CD8-positive, alpha-beta memory T cell (primary cell): ENCODE measurements around the gene CCDC6. TPM values are rescaled to one million over a fixed set of nuclear protein-coding genes. Genes with fewer than 3 reads are reported as not detected.

ENCODE experiments used
- CTCF ChIA-PET: fragments of 350-600 bp; sonication (Branson Sonifier 250); formaldehyde crosslinking; loops from one replicate; lab custom pipeline; 2021; ENCODE audit warnings: antibody characterized with exemption; lab: Charles Lee
- POLR2A ChIA-PET: fragments of 350-600 bp; sonication (Branson Sonifier 250); formaldehyde crosslinking; loops from one replicate; lab custom pipeline; 2021; ENCODE audit warnings: antibody characterized with exemption; lab: Charles Lee
- DNase-seq, 5 donors: peaks; one replicate each; pipeline versions ENCODE4 v3.0.0 to v3.0.0-alpha.2; 2020 to 2022; ENCODE audit warnings: mixed read lengths in 1 of 5
- H3K27ac ChIP-seq: one replicate; pipeline ENCODE4 v1.7.0; 2013; ENCODE audit warnings: low read depth, mild to moderate bottlenecking, low read length, moderate library complexity
- H3K27me3 ChIP-seq: 2 replicates; pipeline ENCODE4 v1.7.0; 2013; ENCODE audit warnings: low read length, mild to moderate bottlenecking; ENCODE audit not compliant: insufficient read depth, poor library complexity, severe bottlenecking
- H3K36me3 ChIP-seq: 2 replicates; pipeline ENCODE4 v1.7.0; 2013; ENCODE audit warnings: mild to moderate bottlenecking, low read length, moderate library complexity; ENCODE audit not compliant: insufficient read depth
- H3K4me1 ChIP-seq: 2 replicates; pipeline ENCODE4 v1.7.0; 2013; ENCODE audit warnings: mild to moderate bottlenecking, low read length, moderate library complexity; ENCODE audit not compliant: insufficient read depth
- H3K4me3 ChIP-seq: 2 replicates; pipeline ENCODE4 v1.7.0; 2013; ENCODE audit warnings: mild to moderate bottlenecking, low read length
- H3K9me3 ChIP-seq: 2 replicates; pipeline ENCODE4 v1.7.0; 2013; ENCODE audit warnings: mild to moderate bottlenecking, low read length
- H3K27ac Mint-ChIP-seq, 8 donors: one replicate each; pipeline ENCODE4 v1.8.0; 2020 to 2021; ENCODE audit warnings: mixed read lengths in 8 of 8, mild to moderate bottlenecking in 6 of 8, inconsistent platforms in 3 of 8, moderate library complexity in 3 of 8
- H3K27me3 Mint-ChIP-seq, 2 donors: one replicate each; pipeline ENCODE4 v1.8.0; 2020 to 2021; ENCODE audit warnings: mixed read lengths in 2 of 2, mild to moderate bottlenecking in 1 of 2, moderate library complexity in 1 of 2
- H3K36me3 Mint-ChIP-seq, 3 donors: one replicate each; pipeline ENCODE4 v1.8.0; 2020 to 2021; ENCODE audit warnings: mixed read lengths in 3 of 3, inconsistent platforms in 1 of 3, mild to moderate bottlenecking in 1 of 3
- H3K4me1 Mint-ChIP-seq, 3 donors: one replicate each; pipeline ENCODE4 v1.8.0; 2020 to 2021; ENCODE audit warnings: mixed read lengths in 3 of 3, inconsistent platforms in 1 of 3, mild to moderate bottlenecking in 1 of 3
- H3K4me3 Mint-ChIP-seq, 7 donors: one replicate each; pipeline ENCODE4 v1.8.0; 2020 to 2021; ENCODE audit warnings: mixed read lengths in 7 of 7, mild to moderate bottlenecking in 6 of 7, moderate library complexity in 4 of 7, inconsistent platforms in 2 of 7
- H3K9me3 Mint-ChIP-seq, 5 donors: one replicate each; pipeline ENCODE4 v1.8.0; 2020 to 2022; ENCODE audit warnings: mixed read lengths in 5 of 5, mild to moderate bottlenecking in 3 of 5, moderate library complexity in 2 of 5, inconsistent platforms in 1 of 5
- polyA plus RNA-seq: library from polyadenylated mRNA; unstranded; fragments of 300-500 nt; fragmentation: Illumina TruSeq; gene quantifications from one replicate; pipeline ENCODE4 v1.2.3, GENCODE V29; 2021
- total RNA-seq, 2 experiments: library from RNA; stranded (reverse); gene quantifications; one replicate each; pipeline ENCODE4 v1.2.3, GENCODE V29; 2021

The CCDC6 gene
- total and polyA plus RNA-seq, 3 experiments from 2014 or later = 4.9 to 53.0 (median 52.0) TPM

GRCh38 chr10:59895629-59896116 lies 10.7 kb downstream of the CCDC6 start:
- peaks cover 70 to 91% (median 81%) of the 10 kb centered on the region in 3 donors for H3K4me1 Mint-ChIP-seq
- no peaks in the 10 kb centered on the region for H3K9me3 Mint-ChIP-seq
- Histone ChIP-seq H3K27me3 (no peaks in the 10 kb centered on the region), H3K4me1 (peaks cover 14% of the 10 kb centered on the region), H3K4me3 (no peak overlapping the region), H3K27ac (no peak overlapping the region), H3K36me3 (no peaks in the 10 kb centered on the region), H3K9me3 (no peaks in the 10 kb centered on the region)
- no peaks in the 10 kb centered on the region for H3K27me3 Mint-ChIP-seq
- CTCF ChIA-PET = interaction anchor here (2.6 kb wide), 1 partner anchor 11 kb away, joined by 9 read pairs; the partner anchor contains the start of gene CCDC6
- no peak overlapping the region for H3K27ac Mint-ChIP-seq
- H3K36me3 Mint-ChIP-seq = peaks cover 0 to 11% (median 3%) of the 10 kb centered on the region in 3 donors
- H3K4me3 Mint-ChIP-seq = no peak overlapping the region
- POLR2A ChIA-PET = no interaction called here
- DNase-seq = no peak

GRCh38 chr10:59894114-59894513 lies 12.2 kb downstream of the CCDC6 start:
- DNase-seq = no peak
- peaks cover 0 to 13% (median 4%) of the 10 kb centered on the region in 3 donors for H3K36me3 Mint-ChIP-seq
- Histone ChIP-seq H3K9me3 (no peaks in the 10 kb centered on the region), H3K4me1 (peaks cover 12% of the 10 kb centered on the region), H3K27ac (no peak overlapping the region), H3K27me3 (no peaks in the 10 kb centered on the region), H3K4me3 (no peak overlapping the region), H3K36me3 (no peaks in the 10 kb centered on the region)
- ChIA-PET CTCF (interaction anchor here (2.6 kb wide), 1 partner anchor 12 kb away, joined by 9 read pairs; the partner anchor contains the start of gene CCDC6), POLR2A (no interaction called here)
- no peaks in the 10 kb centered on the region for H3K9me3 Mint-ChIP-seq
- peak overlapping the region in 5 of 8 donors; percentile 19 to 78 (median 54) for H3K27ac Mint-ChIP-seq
- peak overlapping the region in 1 of 7 donors; percentile 39 for H3K4me3 Mint-ChIP-seq
- peaks cover 68 to 89% (median 79%) of the 10 kb centered on the region in 3 donors for H3K4me1 Mint-ChIP-seq
- no peaks in the 10 kb centered on the region for H3K27me3 Mint-ChIP-seq

GRCh38 chr10:59892697-59893096 lies 13.7 kb downstream of the CCDC6 start:
- Histone ChIP-seq H3K27ac (no peak overlapping the region), H3K4me1 (peaks cover 26% of the 10 kb centered on the region), H3K27me3 (no peaks in the 10 kb centered on the region), H3K4me3 (no peak overlapping the region), H3K36me3 (no peaks in the 10 kb centered on the region), H3K9me3 (no peaks in the 10 kb centered on the region)
- CTCF ChIA-PET = interaction anchor here (0.8 kb wide), 1 partner anchor 14 kb away, joined by 3 read pairs; the partner anchor contains the start of gene CCDC6
- Mint-ChIP-seq H3K27ac (peak overlapping the region in 1 of 8 donors; percentile 82), H3K9me3 (no peaks in the 10 kb centered on the region), H3K36me3 (peaks cover 0 to 16% (median 4%) of the 10 kb centered on the region in 3 donors), H3K27me3 (no peaks in the 10 kb centered on the region), H3K4me3 (peak overlapping the region in 1 of 7 donors; percentile 45), H3K4me1 (peaks cover 71 to 90% (median 79%) of the 10 kb centered on the region in 3 donors)
- DNase-seq = no peak
- POLR2A ChIA-PET = interaction anchor here (1.3 kb wide), 1 partner anchor 13 kb away, joined by 4 read pairs; the partner anchor contains the start of gene CCDC6

- CTCF ChIA-PET = interaction anchor here (0.8 kb wide), 1 partner anchor 14 kb away, joined by 3 read pairs; the partner anchor contains the start of gene CCDC6
- H3K9me3 Mint-ChIP-seq = no peaks in the 10 kb centered on the region
- Histone ChIP-seq H3K9me3 (no peaks in the 10 kb centered on the region), H3K4me1 (peaks cover 33% of the 10 kb centered on the region), H3K4me3 (no peak overlapping the region), H3K36me3 (no peaks in the 10 kb centered on the region), H3K27me3 (no peaks in the 10 kb centered on the region), H3K27ac (no peak overlapping the region)
- peaks cover 73 to 93% (median 82%) of the 10 kb centered on the region in 3 donors for H3K4me1 Mint-ChIP-seq
- POLR2A ChIA-PET = interaction anchor here (1.3 kb wide), 1 partner anchor 14 kb away, joined by 4 read pairs; the partner anchor contains the start of gene CCDC6
- no peak overlapping the region for H3K4me3 Mint-ChIP-seq
- H3K36me3 Mint-ChIP-seq = peaks cover 0 to 16% (median 4%) of the 10 kb centered on the region in 3 donors
- DNase-seq = no peak
- H3K27me3 Mint-ChIP-seq = no peaks in the 10 kb centered on the region
- H3K27ac Mint-ChIP-seq = peak overlapping the region in 2 of 8 donors; percentile 53 to 69
Observed at GRCh38 chr10:59891936-59892335, 14.4 kb downstream of the CCDC6 start.

GRCh38 chr10:59891349-59891748 lies 15.0 kb downstream of the CCDC6 start:
- H3K4me3 Mint-ChIP-seq = no peak overlapping the region
- H3K36me3 ChIP-seq = no peaks in the 10 kb centered on the region
- CTCF ChIA-PET = no interaction called here
- H3K4me3 ChIP-seq = no peak overlapping the region
- H3K27me3 Mint-ChIP-seq = no peaks in the 10 kb centered on the region
- H3K9me3 ChIP-seq = no peaks in the 10 kb centered on the region
- H3K36me3 Mint-ChIP-seq = peaks cover 0 to 16% (median 4%) of the 10 kb centered on the region in 3 donors
- peaks cover 39% of the 10 kb centered on the region for H3K4me1 ChIP-seq
- no peaks in the 10 kb centered on the region for H3K27me3 ChIP-seq
- H3K4me1 Mint-ChIP-seq = peaks cover 74 to 93% (median 84%) of the 10 kb centered on the region in 3 donors
- no peak overlapping the region for H3K27ac ChIP-seq
- POLR2A ChIA-PET = no interaction called here
- peak overlapping the region in 4 of 8 donors; percentile 9 to 58 (median 28) for H3K27ac Mint-ChIP-seq
- no peak for DNase-seq
- no peaks in the 10 kb centered on the region for H3K9me3 Mint-ChIP-seq

GRCh38 chr10:59888781-59889435 lies 17.4 kb downstream of the CCDC6 start:
- ChIA-PET CTCF (interaction anchor here (1.1 to 1.6 kb wide), 3 partner anchors 17 to 57 kb away, joined by 3 to 6 read pairs (median 4); partner anchors contain the start of gene CCDC6), POLR2A (no interaction called here)
- peaks cover 0 to 14% (median 4%) of the 10 kb centered on the region in 3 donors for H3K36me3 Mint-ChIP-seq
- peak overlapping the region in 4 of 8 donors; percentile 22 to 73 (median 57) for H3K27ac Mint-ChIP-seq
- H3K27me3 Mint-ChIP-seq = peaks cover 0 to 1% of the 10 kb centered on the region in 2 donors
- Histone ChIP-seq H3K4me3 (no peak overlapping the region), H3K27ac (no peak overlapping the region), H3K4me1 (peaks cover 55% of the 10 kb centered on the region), H3K27me3 (no peaks in the 10 kb centered on the region), H3K9me3 (no peaks in the 10 kb centered on the region), H3K36me3 (no peaks in the 10 kb centered on the region)
- peaks cover 82 to 95% (median 89%) of the 10 kb centered on the region in 3 donors for H3K4me1 Mint-ChIP-seq
- peak overlapping the region in 1 of 7 donors; percentile 6 for H3K4me3 Mint-ChIP-seq
- H3K9me3 Mint-ChIP-seq = no peaks in the 10 kb centered on the region
- DNase-seq = no peak

GRCh38 chr10:59887972-59888640 lies 18.2 kb downstream of the CCDC6 start:
- Mint-ChIP-seq H3K27ac (peak overlapping the region in 5 of 8 donors; percentile 21 to 73 (median 53)), H3K4me1 (peaks cover 82 to 93% (median 88%) of the 10 kb centered on the region in 3 donors), H3K27me3 (peaks cover 0 to 1% of the 10 kb centered on the region in 2 donors), H3K36me3 (peaks cover 0 to 13% (median 4%) of the 10 kb centered on the region in 3 donors), H3K4me3 (peak overlapping the region in 5 of 7 donors; percentile 16 to 61 (median 43)), H3K9me3 (no peaks in the 10 kb centered on the region)
- no peak overlapping the region for H3K27ac ChIP-seq
- H3K4me3 ChIP-seq = no peak overlapping the region
- H3K27me3 ChIP-seq = no peaks in the 10 kb centered on the region
- peak in 1 of 5 donors; percentile 8 for DNase-seq
- peaks cover 54% of the 10 kb centered on the region for H3K4me1 ChIP-seq
- ChIA-PET CTCF (interaction anchor here (1.1 to 1.6 kb wide), 3 partner anchors 18 to 56 kb away, joined by 3 to 6 read pairs (median 4); partner anchors contain the start of gene CCDC6), POLR2A (interaction anchor here (1.1 kb wide), 1 partner anchor 18 kb away, joined by 5 read pairs; the partner anchor contains the start of gene CCDC6)
- no peaks in the 10 kb centered on the region for H3K36me3 ChIP-seq
- no peaks in the 10 kb centered on the region for H3K9me3 ChIP-seq
